Right hindlimb (tissue), 1 donor: Measurements from ENCODE around the gene PRKN.

Experiments used
- DNase-seq: peaks from one replicate; pipeline ENCODE4 v3.0.0-alpha.2; 2018

The PRKN gene

GRCh38 chr6:162289972-162290371 is 437.6 kb downstream of the PRKN start:
- no peak for DNase-seq

DNA sequence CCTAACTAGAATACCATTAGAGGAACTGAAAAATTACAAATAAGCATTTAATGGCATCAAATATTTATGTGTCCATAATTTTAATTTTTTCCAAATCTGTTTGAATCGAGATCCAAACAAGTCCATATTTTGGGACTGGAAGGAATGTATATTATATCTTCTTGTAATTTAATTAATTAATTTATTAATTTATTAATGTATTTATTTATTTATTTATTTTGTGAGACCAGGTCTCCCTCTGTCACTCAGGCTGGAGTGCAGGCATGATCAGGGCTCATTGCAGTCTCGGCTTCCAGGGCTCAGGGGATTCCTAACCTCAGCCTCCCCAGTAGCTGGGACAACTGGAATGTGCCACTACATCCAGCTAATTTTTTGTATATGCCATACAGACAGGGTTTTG is 453.6 kb downstream of the PRKN start:
- DNase-seq: no peak

DNA sequence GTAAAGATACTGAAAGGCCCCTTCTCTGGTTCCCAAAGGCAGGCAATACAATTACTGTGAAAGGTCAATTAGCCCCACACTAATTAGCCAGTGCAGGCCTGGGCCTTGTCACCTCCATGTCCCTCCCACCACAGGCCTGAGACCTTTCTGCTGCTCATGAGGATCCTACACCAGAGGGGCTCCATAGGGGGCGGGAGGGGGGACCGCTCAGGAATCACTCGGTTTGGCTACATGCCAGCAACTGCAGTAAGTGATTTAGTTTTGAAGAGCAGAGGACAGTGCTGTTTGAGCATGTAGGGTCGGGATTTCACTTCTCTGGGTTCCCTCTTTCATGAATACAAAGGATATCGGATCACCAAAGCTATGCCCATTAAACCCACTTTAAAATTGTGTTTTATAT is 455.6 kb downstream of the PRKN start:
- DNase-seq: no peak

DNA sequence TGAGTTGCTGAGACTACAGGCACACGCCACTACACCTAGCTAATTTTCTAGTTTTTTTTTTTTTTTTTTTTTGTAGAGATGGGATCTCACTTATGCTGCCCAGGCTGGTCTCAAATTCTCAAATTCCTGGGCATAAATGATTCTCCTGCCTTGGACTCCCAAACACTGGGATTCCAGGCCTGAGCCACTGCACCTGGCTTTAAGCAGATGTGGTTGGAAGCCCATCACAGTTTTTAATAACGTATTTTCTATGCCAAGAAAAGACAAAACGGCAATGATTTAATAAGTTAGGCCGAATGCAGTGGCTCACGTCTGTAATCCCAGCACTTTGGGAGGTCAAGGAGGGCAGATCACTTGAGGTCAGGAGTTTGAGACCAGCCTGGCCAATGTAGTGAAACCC is 456.6 kb downstream of the PRKN start:
- DNase-seq: no peak

DNA sequence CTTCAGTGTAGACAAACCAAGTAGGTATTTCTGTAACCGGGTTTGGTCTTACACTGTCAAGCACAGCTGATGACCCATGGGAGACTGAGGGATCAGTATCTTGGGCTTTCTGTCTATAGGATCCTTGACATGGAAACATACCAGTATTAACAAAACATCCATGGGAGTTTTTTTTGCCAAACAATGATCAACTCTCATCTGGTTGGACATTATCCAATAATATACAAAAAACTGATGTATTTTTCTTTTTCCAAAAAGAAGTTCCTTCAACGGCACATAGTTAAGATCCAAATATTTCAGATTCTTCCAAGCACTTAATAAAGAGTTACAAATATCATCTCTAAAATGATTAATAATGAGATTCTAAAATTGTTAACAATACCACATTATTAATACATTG is 459.9 kb downstream of the PRKN start:
- DNase-seq: no peak

DNA sequence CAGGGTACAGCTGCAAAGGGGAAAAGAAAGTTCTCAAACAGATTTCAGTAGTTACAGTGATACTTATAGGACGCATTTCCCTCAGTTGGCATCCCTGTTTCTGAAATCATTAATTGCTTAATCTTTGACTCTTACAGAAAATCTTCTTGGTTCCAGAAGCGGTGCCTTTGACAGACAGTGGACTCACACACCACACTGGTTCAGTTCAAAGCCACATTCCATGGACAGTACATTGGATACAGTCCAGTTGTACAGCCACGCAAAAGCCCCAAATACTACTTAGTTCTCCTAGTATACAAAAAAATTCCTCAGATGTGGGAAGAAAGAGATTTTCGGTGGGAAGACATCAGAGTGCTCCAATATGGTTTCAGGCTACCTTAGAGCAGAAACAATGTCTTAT is 460.4 kb downstream of the PRKN start:
- DNase-seq: no peak

DNA sequence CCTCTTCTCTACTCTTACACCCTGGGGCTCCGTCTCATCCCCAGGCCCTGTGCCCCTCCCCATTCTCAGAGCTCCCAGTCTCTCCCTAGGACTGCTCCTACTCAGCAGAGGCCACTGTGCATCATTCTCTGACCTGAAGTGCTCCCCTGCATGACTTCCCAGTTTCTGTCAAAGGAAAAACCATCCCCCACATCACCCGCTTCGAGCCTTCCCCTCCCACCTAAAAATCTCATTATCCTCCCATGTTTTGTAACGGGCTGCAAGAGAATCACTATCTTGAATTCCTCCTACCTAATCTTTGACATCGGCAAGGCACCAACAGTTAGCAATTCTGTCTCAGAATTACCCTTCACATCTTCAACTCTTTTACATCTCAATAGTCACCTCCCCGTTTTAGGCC is 463.0 kb downstream of the PRKN start:
- no peak for DNase-seq

DNA sequence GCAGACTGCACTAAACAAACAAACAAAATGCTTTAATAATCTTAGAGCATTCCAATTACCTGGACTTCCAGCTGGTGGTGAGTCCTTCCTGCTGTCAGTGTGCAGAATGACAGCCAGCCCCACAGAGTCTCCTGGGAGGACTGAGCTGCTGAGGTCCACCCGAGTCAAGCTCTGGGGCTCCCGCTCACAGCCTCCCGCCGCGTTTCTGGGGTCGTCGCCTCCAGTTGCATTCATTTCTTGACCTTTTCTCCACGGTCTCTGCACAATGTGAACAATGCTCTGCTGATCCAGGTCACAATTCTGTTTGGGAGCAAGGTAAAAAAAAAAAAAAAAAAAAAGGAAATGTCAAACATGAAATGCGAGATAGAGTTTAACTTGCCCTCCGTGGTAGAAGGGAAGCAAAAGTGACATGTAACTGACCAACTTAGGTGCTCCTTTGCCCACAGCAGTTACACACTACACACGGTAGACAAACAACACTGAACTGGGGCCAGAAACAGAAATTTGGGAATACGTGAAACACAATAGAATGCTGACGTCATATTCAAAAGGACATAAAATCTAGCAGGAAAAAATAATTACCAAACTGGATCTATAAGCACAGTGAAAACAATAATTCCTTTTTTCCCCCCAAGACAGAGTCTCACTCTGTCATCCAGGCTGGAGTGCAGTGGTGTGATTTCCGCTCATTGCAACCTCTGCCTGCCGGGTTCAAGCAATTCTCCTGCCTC is 464.9 kb downstream of the PRKN start:
- DNase-seq: no peak

DNA sequence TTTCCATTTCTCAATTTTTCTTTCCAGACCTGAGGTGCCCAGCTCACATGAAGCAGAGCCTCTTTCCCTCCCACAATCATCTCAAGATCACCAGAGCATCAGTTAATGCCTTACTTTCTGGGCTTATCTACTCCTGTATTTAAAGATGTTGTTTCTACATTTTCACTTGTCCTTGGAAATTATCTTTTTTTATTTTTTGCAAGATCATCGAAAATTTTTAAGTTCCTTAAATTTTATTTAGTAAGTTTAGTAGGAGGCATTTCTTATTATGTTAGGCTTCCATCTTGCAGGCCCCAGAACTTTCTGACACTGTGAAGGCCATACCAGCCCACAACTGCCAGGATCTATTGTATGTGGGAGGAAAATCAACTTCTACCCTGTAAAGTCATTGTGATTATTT is 466.0 kb downstream of the PRKN start:
- DNase-seq: no peak

DNA sequence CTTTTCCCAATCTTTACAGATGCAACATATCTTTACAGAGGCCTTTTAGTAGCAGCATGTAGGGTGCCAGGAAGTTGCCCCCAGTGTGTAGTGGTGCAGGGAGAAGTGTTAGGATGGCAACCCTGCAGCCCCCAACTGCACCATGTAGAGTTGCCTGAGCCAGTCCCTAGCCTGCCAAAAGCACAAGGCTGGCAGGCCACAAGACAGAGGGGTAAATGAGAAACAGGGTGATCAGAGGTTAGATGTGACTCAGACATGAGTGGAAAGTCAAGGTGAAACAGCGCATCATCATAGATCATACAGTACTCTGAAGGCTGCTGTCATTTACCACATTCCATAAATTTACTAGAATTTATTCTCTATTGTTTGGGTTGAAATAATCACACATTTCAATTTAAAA is 467.5 kb downstream of the PRKN start:
- DNase-seq: no peak

DNA sequence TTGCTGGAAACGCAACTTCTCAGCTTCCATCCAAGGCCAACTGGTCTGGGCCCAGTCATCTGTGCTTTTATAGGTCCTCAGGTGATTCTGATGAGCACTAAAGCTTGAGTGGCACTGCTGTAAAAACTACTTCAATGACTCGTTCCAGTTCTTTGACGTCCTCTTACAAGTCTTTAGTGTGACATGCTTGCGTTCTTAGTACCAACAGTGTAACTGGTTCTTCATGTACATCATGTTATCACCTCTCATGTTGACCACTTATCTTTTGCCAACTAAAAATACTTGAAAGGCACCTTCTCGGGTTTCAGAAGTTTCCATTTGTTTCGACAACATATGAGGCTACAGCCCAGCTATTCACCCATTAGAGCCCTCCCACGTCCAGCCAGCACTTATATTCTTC is 468.9 kb downstream of the PRKN start:
- no peak for DNase-seq

DNA sequence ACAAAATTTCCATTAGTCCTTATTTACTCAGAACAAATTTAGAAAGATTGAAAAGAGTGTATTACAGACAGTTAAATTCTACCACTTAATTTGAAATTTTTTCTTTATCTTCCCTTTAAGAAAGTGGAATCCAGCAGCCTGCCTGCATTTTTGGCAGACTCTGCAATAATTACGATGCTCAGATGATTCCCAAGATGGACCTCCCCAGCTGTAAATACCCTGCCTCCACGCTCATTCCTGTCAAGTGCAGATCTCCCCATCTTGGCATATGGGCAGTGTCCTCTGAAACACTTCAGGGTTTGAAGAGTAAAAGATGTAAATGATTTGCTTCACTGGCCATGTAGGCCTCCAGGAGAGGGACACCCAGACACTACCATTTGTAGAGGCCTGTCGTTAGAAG is 471.2 kb downstream of the PRKN start:
- DNase-seq: no peak

DNA sequence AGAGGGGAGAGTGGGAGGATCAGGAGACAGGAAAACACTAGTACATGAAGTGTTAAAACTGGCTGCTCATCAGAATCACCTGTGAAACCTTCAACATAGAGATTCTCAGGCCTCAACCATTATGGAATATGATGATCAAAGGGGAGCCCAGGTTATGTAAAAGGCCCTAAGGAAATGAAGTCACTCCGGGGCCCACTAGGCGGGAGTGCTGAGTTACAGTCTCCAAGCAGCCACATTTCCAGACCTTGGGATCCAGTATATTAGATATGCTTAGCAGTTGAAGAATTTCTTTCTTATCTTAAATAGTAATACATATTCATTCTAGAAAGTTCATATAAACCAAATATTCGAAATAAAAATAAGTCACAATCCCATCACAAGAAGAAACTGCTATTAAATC is 476.3 kb downstream of the PRKN start:
- DNase-seq: no peak

GRCh38 chr6:162249907-162250642 is 477.5 kb downstream of the PRKN start:
- no peak for DNase-seq

- no peak for DNase-seq
Measured at GRCh38 chr6:162245830-162246420, 481.6 kb downstream of the PRKN start.

DNA sequence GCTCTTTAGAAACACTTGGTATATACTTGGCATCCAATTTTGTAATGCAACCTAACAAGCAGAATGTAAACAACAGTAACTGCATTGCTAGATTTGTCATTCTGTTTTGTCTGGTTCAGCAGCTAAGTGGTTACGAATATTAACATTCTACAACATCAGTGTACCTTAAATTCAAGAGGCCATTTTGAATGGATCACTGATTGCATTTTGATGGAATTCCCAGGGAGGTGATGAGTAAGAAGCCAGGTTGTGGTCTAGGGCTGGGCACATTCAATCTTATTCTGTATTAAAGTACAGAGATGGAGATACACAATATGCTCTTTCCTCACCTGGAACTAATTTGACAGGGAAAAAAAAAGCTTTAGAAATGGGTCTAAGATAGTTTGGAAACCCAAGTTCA is 483.5 kb downstream of the PRKN start:
- no peak for DNase-seq

- DNase-seq: no peak
Measured at GRCh38 chr6:162242915-162243314, 484.7 kb downstream of the PRKN start.

GRCh38 chr6:162239330-162239729 is 488.2 kb downstream of the PRKN start:
- DNase-seq: no peak

DNA sequence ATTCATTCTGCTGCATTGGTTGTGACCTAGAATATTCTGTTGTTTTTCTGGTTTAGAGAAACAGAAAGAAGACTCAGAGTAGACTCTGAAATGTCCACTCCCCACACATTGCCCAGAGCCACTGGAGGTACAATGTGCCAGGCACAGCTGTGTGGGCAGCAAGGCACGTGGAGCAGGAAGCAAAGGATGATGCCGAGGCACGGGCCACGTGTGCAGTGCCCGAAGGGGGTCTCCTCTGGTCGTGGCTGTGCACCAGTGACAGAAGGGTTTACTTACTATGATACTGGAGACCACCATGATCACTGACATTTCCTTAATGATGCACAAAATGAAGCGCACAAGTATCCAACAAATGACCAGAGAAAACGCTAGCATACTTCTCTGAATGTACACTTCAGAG is 488.9 kb downstream of the PRKN start:
- no peak for DNase-seq

GRCh38 chr6:162237331-162237730 is 490.2 kb downstream of the PRKN start:
- no peak for DNase-seq

DNA sequence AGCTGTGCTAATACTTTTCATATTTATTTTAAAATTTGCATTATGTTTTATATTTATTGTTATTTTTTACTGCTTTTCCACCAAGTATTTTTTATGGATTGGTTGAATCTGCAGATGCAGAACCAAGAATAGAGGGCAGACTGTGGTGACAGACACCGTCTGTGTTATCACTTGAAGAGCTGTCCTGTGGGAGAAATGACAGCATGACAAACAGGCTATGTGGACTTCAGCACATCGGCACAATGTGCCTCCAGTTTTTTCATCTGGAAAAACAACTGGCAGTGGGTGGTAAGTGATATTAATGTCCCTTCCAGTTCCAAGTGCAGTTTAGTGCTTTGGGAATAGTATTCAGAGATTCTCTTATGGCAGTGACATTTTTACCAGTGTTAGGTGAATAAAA is 492.9 kb downstream of the PRKN start:
- DNase-seq: no peak

- DNase-seq: no peak
Measured at GRCh38 chr6:162230147-162230752, 497.3 kb downstream of the PRKN start.

DNA sequence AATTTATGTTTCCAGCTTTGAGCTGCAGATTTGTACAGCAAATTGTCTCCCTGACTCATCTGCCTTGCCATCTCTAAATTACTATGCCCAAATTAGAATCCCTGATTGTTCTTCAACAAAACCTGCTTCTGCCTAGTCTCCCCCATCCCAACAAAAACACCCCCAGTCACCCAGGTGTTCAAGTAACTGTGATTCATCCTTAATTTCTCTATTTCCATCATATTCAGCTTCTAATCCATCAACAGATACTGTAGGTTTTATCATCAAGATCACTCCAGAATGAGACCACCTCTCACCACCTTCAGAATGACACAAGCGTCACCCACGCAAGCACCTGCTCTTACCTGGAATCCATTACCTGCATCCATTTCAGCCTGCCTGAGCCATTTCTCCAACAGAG is 498.5 kb downstream of the PRKN start:
- DNase-seq: no peak

GRCh38 chr6:162226803-162227202 is 500.8 kb downstream of the PRKN start:
- no peak for DNase-seq
